Fibroblast of mammary gland (primary cell): ENCODE results near the gene PDZRN3.

Experiments
- DNase-seq: peaks from one replicate; pipeline ENCODE4 v3.0.0-alpha.2; 2010; ENCODE audit warnings: low read depth
- H3K4me3 ChIP-seq: 2 replicates; pipeline ENCODE4 v1.5.1; 2011; ENCODE audit warnings: low read depth, mild to moderate bottlenecking, low read length, moderate library complexity; ENCODE audit not compliant: control insufficient read depth
- TF ChIP-seq, protein P1 (sequence below): conservative IDR thresholded peaks from 2 replicates; pipeline ENCODE4 v1.5.1; 2011; ENCODE audit warnings: low read depth, low read length, inconsistent platforms; ENCODE audit not compliant: control insufficient read depth, insufficient read depth

PDZRN3 gene

DNA sequence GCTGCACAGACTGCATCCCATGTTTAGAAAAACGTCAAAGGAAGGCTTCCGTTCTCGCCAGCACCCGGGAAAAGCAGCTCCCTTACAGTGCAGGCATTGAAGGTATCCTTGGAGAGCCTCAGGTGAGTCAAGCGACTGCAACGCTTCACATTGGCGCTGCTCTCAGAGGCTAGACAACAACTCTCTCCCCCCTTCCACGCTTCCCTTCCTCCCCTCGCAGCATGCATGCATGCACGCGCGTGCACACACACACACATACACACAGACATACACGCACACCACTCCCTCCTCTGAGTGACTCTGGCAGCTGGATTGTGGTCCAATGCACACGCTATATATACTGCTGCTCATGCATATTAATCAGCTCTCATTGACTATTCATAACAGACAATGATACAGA is 191.1 kb downstream of the PDZRN3 start:
- H3K4me3 ChIP-seq = no peak overlapping the region
- TF ChIP-seq, protein P1, sequence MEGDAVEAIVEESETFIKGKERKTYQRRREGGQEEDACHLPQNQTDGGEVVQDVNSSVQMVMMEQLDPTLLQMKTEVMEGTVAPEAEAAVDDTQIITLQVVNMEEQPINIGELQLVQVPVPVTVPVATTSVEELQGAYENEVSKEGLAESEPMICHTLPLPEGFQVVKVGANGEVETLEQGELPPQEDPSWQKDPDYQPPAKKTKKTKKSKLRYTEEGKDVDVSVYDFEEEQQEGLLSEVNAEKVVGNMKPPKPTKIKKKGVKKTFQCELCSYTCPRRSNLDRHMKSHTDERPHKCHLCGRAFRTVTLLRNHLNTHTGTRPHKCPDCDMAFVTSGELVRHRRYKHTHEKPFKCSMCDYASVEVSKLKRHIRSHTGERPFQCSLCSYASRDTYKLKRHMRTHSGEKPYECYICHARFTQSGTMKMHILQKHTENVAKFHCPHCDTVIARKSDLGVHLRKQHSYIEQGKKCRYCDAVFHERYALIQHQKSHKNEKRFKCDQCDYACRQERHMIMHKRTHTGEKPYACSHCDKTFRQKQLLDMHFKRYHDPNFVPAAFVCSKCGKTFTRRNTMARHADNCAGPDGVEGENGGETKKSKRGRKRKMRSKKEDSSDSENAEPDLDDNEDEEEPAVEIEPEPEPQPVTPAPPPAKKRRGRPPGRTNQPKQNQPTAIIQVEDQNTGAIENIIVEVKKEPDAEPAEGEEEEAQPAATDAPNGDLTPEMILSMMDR = no peak
- DNase-seq = no peak

DNA sequence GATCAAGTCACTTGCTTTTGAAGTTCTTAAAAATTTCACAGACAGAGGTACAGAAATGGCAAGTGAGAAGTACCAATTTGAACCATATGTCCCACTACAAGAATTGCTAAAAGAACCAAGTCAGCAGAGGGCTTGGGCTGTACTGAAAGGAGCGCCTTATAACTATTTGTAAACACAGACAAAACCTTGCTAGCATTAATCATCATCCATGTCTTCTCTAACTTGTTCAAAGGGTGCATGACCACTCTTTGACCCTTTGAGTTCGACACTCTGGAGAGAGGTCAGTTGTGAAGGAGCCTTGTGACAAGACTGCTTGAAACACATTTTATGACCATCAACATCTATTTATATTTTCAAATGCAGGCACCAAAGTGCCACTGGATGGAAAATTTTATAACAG is 191.7 kb downstream of the PDZRN3 start:
- no peak for DNase-seq
- TF ChIP-seq, protein P1 = no peak
- no peak overlapping the region for H3K4me3 ChIP-seq

- TF ChIP-seq, protein P1 = no peak
- no peak for DNase-seq
- H3K4me3 ChIP-seq = no peak overlapping the region
These were observed 192.1 kb downstream of the PDZRN3 start for GRCh38 chr3:73432706-73433032.

GRCh38 chr3:73432023-73432705 is 192.6 kb downstream of the PDZRN3 start:
- H3K4me3 ChIP-seq = no peak overlapping the region
- DNase-seq = peak; percentile 63
- TF ChIP-seq, protein P1 = peak; percentile 70

DNA sequence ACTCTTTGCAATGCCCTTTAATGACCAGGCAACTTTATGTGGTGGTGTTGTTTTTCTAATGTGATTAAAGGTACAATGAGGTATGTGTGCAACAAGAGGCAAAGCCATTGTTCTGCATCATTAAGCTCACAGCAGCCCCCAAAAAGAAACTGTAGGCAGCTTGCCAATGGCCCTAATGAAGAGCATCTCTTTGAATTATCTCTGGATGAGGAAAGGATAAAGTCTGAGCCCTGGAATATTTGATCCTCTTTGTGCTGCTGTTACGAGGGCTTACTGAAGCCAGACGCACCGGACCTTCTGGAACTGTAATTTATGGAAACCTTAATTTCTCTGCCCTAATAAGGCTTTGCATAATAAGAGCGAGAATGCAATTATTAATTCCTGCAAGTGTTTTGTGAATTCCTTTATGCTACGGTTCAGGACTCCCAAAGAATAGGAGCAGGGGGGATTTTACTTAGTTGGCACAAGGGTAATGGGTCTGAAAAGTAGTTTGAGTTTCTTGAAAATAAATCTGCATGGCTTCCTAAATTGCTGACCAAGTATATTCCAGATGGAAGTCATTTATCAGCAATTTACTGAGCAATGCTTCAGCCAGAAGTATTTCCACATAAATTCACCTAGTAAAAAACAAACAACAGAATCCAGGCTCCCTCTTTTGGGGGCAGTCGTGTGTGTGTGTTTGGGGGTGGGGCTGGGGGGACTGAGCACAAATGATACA is 193.4 kb downstream of the PDZRN3 start:
- DNase-seq = no peak
- no peak overlapping the region for H3K4me3 ChIP-seq
- TF ChIP-seq, protein P1 = no peak

DNA sequence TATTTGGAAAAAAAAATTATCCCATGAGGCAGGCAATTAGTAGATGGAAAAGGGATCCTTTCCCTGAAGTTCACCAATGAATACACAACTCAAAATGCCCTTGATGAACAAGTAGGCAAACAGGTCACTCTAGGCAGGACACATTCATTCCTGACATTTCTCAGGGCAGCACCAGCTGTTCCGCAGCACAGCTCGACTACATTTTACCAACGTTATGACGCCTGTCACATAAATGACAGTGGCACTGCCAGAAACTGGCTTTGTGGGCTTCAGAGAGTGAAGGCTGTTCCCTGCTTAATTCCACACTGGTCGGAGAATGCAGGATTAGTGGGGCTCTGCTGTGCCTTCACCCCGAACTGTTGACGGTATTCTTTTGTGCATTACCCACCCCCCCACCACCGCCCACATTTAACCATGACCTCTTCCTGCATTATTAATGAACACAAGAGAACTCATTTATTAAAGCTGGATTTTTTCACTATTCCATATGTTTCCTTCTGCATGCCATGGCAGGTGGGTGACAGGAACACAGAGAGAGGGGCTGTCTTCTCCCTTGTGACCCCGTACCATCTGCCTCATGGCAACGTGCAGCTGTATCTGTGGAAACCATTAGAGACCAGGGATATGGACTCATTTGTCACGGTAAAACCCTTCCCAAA is 197.6 kb downstream of the PDZRN3 start:
- TF ChIP-seq, protein P1 = no peak
- DNase-seq = no peak
- no peak overlapping the region for H3K4me3 ChIP-seq
